ENCODE measurements around the gene UBE2H.
"Not testable (repeated sequence)": the region's sequence is repeated elsewhere in the genome, so short reads cannot be mapped to it uniquely, and the experiment has no call there.

Gene UBE2H

DNA sequence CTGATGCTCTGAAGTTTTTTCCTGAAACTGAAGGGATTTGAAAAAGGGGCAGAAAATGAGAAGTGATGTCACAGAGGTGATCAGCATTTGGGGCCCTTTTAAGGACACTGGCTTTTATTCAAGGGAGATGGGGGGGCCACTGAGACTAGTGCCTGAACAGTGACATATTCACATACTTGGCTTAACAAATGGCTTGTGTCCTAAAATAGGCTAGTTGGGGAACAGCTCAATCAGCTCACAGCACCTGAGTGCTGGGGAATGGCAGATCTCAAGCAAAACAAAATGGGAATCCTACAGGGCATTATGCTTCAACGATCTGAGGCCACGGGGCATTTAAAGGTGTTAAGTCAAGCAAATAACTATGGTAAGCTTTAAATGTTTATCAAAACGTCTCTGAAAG lies 90.1 kb downstream of the UBE2H start:
- Histone ChIP-seq H3K9me3 (ENCODE audit: insufficient read depth, low read length) (no peaks in the 10 kb centered on the region), H2AFZ (ENCODE audit: low read depth, low read length) (no peak overlapping the region), H3K27ac (ENCODE audit: low read length) (no peak overlapping the region), H3K79me2 (ENCODE audit: low read length) (0 out of 2 replicates have a peak, but pooled peaks cover 2% of the 10 kb centered on the region), H3K27me3 (ENCODE audit: low read depth, low read length) (no peaks in the 10 kb centered on the region), H4K20me1 (ENCODE audit: insufficient read depth, low read length) (peaks cover 51% of the 10 kb centered on the region), H3K4me2 (ENCODE audit: low read length) (no peak overlapping the region), H3K4me3 (ENCODE audit: low read length) (no peak overlapping the region), H3K36me3 (replicated peaks; ENCODE audit: low read depth, low read length) (no peaks in the 10 kb centered on the region), H3K9ac (ENCODE audit: low read length) (no peak overlapping the region), H3K4me1 (ENCODE audit: low read length) (peaks cover 30% of the 10 kb centered on the region)
- TF ChIP-seq EZH2phosphoT487 (IDR thresholded peaks at IDR 0.05; ENCODE audit: low read depth): no peak
- TF ChIP-seq, protein P1, sequence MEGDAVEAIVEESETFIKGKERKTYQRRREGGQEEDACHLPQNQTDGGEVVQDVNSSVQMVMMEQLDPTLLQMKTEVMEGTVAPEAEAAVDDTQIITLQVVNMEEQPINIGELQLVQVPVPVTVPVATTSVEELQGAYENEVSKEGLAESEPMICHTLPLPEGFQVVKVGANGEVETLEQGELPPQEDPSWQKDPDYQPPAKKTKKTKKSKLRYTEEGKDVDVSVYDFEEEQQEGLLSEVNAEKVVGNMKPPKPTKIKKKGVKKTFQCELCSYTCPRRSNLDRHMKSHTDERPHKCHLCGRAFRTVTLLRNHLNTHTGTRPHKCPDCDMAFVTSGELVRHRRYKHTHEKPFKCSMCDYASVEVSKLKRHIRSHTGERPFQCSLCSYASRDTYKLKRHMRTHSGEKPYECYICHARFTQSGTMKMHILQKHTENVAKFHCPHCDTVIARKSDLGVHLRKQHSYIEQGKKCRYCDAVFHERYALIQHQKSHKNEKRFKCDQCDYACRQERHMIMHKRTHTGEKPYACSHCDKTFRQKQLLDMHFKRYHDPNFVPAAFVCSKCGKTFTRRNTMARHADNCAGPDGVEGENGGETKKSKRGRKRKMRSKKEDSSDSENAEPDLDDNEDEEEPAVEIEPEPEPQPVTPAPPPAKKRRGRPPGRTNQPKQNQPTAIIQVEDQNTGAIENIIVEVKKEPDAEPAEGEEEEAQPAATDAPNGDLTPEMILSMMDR (IDR thresholded peaks at IDR 0.05; ENCODE audit: low read depth, low read length): no peak

DNA sequence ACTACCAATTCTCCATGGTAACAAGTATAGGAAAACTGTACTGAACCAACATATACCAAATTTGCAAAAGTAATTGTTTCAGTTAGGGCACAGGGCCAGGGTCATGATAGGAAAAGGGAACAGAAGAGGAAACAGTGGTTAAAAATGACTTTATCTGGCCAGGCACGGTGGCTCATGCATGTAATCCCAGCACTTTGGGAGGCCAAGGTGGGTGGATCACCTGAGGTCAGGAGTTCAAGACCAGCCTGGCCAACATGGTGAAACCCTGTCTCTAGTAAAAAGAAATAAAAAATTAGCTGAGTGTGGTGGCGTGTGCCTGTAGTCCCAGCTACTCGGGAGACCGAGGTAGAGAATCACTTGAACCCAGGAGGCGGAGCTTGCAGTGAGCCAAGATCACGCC lies 92.0 kb downstream of the UBE2H start:
- H3K9me3 ChIP-seq (ENCODE audit: insufficient read depth, low read length); H2AFZ ChIP-seq (ENCODE audit: low read depth, low read length); H3K36me3 ChIP-seq (replicated peaks; ENCODE audit: low read depth, low read length); H3K79me2 ChIP-seq (ENCODE audit: low read length); H3K27me3 ChIP-seq (ENCODE audit: low read depth, low read length); H3K4me3 ChIP-seq (ENCODE audit: low read length); H3K27ac ChIP-seq (ENCODE audit: low read length); H3K9ac ChIP-seq (ENCODE audit: low read length); H3K4me2 ChIP-seq (ENCODE audit: low read length): not testable (repeated sequence)
- Histone ChIP-seq H4K20me1 (ENCODE audit: insufficient read depth, low read length) (peaks cover 43% of the 10 kb centered on the region), H3K4me1 (ENCODE audit: low read length) (peaks cover 30% of the 10 kb centered on the region)

DNA sequence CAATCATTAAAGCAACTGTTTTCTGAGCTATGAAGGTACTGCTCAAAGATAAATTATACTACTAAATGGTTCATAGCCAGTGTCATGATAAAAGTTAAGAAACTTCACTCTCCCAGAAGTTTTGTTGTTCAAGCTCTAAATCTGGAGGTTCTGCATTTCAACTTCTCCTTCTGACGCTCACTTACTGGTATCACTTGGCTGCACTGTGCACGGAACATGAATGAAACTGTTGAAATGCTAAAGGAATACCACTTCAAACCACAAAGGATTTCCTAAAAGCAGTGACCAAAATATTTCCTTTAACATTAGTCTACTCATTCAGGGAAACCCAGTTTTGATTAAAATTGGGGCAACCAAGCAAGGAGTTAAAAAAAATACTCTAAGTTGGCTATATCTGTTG lies 93.6 kb downstream of the UBE2H start:
- TF ChIP-seq EZH2phosphoT487 (IDR thresholded peaks at IDR 0.05; ENCODE audit: low read depth): no peak
- TF ChIP-seq, protein P1 (IDR thresholded peaks at IDR 0.05; ENCODE audit: low read depth, low read length): no peak
- Histone ChIP-seq H3K4me1 (ENCODE audit: low read length) (peaks cover 30% of the 10 kb centered on the region), H2AFZ (ENCODE audit: low read depth, low read length) (no peak overlapping the region), H3K27me3 (ENCODE audit: low read depth, low read length) (no peaks in the 10 kb centered on the region), H3K9me3 (ENCODE audit: insufficient read depth, low read length) (no peaks in the 10 kb centered on the region), H4K20me1 (ENCODE audit: insufficient read depth, low read length) (peaks cover 38% of the 10 kb centered on the region), H3K36me3 (replicated peaks; ENCODE audit: low read depth, low read length) (no peaks in the 10 kb centered on the region), H3K4me3 (ENCODE audit: low read length) (no peak overlapping the region), H3K79me2 (ENCODE audit: low read length) (no peaks in the 10 kb centered on the region), H3K4me2 (ENCODE audit: low read length) (peak overlapping the region; percentile 27), H3K9ac (ENCODE audit: low read length) (no peak overlapping the region), H3K27ac (ENCODE audit: low read length) (no peak overlapping the region)

GRCh38 chr7:129858490-129858889 lies 94.3 kb downstream of the UBE2H start:
- H3K9ac ChIP-seq (ENCODE audit: low read length): no peak overlapping the region
- peaks cover 30% of the 10 kb centered on the region for H3K4me1 ChIP-seq (ENCODE audit: low read length)
- no peak overlapping the region for H2AFZ ChIP-seq (ENCODE audit: low read depth, low read length)
- H4K20me1 ChIP-seq (ENCODE audit: insufficient read depth, low read length): peaks cover 38% of the 10 kb centered on the region
- H3K4me2 ChIP-seq (ENCODE audit: low read length): peak overlapping the region; percentile 27
- H3K9me3 ChIP-seq (ENCODE audit: insufficient read depth, low read length): no peaks in the 10 kb centered on the region
- no peak overlapping the region for H3K27ac ChIP-seq (ENCODE audit: low read length)
- no peak overlapping the region for H3K4me3 ChIP-seq (ENCODE audit: low read length)
- H3K27me3 ChIP-seq (ENCODE audit: low read depth, low read length): no peaks in the 10 kb centered on the region
- no peaks in the 10 kb centered on the region for H3K36me3 ChIP-seq (replicated peaks; ENCODE audit: low read depth, low read length)
- H3K79me2 ChIP-seq (ENCODE audit: low read length): no peaks in the 10 kb centered on the region
- TF ChIP-seq EZH2phosphoT487 (IDR thresholded peaks at IDR 0.05; ENCODE audit: low read depth): no peak
- TF ChIP-seq, protein P1 (IDR thresholded peaks at IDR 0.05; ENCODE audit: low read depth, low read length): no peak

DNA sequence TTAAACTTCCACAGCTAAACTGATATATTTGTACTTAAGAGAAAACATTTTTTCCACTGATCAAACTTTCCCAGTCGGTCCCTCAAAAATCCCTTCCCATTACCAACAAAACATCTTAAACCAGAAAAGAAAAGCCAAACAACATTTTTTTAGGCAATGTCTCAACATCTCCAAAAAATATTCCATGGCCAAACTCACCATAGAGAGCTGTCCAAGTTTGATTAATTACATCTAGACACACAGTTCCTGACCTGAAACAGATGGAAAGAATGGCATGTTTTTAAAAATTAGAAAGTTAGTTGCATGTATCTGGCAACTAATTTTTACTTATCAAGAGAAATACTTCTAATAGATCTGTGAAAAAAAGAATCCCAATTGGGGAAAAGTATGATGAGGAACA lies 95.4 kb downstream of the UBE2H start:
- TF ChIP-seq, protein P1 (IDR thresholded peaks at IDR 0.05; ENCODE audit: low read depth, low read length): no peak
- TF ChIP-seq EZH2phosphoT487 (IDR thresholded peaks at IDR 0.05; ENCODE audit: low read depth): no peak
- Histone ChIP-seq H3K79me2 (ENCODE audit: low read length) (no peaks in the 10 kb centered on the region), H3K27me3 (ENCODE audit: low read depth, low read length) (no peaks in the 10 kb centered on the region), H3K36me3 (replicated peaks; ENCODE audit: low read depth, low read length) (no peaks in the 10 kb centered on the region), H3K4me1 (ENCODE audit: low read length) (peaks cover 22% of the 10 kb centered on the region), H2AFZ (ENCODE audit: low read depth, low read length) (no peak overlapping the region), H3K4me3 (ENCODE audit: low read length) (no peak overlapping the region), H3K9ac (ENCODE audit: low read length) (no peak overlapping the region), H4K20me1 (ENCODE audit: insufficient read depth, low read length) (peaks cover 26% of the 10 kb centered on the region), H3K4me2 (ENCODE audit: low read length) (no peak overlapping the region), H3K9me3 (ENCODE audit: insufficient read depth, low read length) (no peaks in the 10 kb centered on the region), H3K27ac (ENCODE audit: low read length) (no peak overlapping the region)
